Eye (tissue), 1 donor: ENCODE data around the gene MYCN.

Source experiments
- DNase-seq: peaks from one replicate; pipeline ENCODE4 v3.0.0-alpha.2; 2015

Gene MYCN

DNA sequence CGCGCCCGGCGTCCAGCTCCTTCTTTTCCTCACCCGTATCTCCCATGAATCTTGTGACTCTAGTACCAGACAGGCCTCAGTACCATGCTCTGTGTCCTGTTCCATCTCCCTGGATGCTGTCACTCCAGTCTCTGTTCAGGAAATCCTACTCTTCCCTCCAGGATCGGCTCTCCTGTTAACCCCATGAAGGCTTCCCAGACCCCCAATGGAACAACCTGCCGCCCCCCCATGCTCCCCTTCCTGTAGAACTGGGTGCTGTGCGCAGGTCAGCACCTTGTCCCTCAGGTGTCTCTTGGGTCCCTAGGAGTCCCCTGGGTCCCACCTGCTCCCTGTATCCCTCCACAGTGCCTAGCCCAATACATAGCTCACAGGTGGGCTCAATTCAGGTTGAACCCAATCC lies 41.3 kb downstream of the MYCN start:
- DNase-seq: no peak

DNA sequence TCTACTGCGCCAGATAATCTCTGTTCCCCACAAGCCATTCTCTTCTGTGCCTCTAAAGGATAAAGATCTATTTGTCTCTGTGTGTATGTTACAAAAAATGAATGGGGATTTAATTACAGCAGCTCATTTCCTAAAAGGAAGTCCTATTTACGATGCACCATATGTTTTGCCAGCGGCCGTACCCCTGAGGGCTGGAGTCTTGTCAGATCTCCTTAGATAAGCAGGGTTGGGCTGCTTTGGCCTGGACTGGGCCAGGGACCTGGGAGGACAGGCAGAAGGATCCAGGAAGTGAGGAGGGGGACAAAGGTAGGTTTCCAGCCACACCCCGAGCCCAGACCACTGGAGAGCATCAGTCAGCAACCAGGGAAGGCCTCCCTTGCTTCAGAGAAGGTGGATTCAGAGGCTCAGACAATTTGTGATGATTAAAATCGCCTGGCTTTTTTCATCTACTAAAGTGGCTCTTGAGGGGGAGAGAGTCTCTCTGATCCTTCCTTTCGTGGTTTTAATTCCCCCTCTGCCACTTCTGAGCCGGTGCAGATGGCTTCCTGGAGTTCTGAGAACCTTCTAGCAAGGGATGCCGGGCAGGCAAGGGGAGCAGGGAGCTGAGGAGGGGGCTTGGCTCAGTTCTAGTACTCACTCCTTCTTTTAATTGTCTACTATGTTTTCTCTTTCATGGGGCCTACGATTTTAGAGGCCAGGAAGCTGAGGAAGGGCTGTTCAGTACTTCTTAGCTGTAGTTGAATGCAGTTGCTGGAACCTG lies 42.1 kb downstream of the MYCN start:
- no peak for DNase-seq

DNA sequence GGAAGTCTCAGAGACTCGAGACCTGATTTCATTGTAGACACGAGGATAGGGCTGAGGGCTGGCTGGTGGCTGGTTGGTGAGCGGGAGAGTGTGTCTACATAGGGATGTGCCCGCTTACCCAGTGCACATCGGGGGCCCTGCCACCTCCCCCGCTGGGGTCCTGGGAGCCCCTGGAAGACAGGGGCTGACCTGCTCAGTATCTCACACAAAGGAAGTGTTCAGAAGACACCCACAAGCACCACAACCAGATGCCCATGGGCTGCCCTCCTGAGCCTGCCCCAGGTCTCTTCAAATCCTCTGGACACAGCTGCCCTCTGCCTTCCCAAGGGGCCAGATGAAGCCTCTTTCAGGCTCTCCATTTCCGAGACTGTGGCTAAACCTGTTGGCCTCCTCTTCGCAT lies 43.1 kb downstream of the MYCN start:
- no peak for DNase-seq

DNA sequence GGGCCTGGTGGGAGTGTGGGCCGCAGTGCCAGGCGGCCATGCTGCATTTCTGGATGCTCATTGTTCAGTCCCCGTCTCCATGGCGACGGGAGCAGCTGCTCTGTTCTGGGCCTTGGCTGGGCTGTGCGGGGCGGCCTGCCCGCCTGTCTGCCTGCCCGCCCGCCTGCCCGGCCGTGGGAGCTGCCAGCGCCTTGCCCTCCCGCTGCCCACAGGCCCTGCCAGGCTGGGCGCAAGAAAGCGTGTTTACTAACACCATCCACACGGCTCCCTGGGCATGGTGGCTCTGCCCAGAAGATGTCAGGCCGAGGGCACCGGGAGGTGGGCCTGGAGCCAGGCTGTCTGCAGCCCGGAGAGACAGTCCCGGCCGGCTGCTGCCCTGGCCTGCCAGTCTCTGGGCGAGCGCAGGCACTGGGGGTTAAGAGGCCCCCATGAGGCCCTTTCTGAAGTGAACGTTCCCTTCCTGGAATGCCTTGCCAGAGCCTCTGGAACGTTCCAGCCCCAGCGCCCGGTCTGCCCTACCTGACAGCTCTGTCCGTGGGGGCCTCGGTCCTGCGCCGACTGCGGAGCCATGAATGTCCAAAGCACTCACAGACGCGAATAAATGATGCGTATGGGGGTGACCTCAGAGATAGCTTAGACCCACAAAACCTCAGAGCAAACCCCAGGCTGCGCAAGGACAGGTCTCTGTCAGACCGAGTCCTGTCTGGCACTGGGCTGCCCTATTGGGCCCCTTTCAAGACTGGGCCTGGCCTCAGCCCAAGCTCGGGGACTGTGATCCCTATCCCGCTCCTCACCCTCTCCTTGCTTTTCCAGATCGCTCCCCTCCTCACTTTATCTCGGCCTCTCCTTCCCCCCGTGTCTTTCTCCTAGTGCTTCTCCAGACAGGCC lies 44.3 kb downstream of the MYCN start:
- DNase-seq: peak; percentile 94

DNA sequence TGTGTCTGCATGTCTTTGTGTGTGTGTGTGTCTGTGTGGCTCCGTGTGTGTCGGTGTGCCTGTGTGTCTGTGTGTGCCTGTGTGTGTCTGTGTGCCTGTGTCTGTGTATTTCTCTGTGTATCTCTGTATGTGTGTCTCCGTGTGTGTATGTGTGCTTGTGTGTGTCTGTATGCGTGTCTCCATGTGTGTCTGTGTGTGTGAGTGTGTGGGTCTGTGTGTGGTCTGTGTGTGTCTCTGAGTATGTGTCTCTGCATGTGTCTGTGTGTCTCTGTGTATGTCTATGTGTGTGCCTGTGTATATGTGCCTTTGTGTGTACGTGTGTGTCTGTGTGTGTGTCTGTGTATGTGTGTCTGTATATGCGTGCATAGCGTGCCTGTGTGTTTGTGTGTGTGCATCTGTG lies 45.2 kb downstream of the MYCN start:
- DNase-seq: no peak

DNA sequence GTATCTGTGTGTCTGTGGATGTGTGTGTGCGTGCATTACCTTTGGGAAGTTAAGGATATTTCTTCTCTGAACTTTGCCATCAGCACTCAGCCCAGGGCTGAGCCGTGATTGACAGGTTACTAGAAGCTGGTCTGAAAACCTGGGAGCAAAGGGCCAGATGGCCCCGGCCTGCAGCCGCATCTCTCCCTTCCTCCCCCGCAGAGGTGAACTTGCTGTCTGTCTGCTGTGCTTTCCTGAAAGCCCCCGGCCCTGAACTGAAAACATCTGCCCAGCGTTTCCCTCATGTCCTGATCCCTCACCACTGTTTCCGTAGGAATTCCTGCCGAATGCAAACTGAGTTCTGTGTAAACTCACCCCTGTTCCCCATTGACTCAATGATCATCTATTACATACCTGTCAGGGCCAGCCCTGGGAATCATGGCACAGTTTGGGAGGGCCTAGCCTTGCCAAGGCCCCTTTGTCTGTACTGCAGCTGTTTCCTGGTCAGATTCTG lies 45.8 kb downstream of the MYCN start:
- peak; percentile 44 for DNase-seq

DNA sequence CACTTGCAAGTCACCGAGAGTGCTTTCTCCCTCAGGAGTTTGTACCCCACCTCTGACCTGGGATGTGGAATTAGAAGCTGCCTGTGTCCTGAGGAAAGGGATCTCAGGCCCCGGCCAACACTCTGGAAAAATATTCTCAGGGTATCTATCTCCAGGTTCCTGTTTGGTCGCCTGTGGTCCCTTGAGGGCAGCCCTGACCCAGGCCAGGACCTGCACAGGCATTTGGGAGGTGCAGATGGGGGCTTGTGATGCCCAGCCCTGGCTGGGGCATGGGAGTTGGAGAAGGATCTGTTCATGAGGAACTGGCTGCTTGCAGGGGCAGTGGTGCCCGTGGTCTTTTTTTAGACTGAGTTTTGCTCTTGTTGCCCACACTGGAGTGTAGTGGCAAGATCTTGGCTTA lies 46.3 kb downstream of the MYCN start:
- DNase-seq: no peak

DNA sequence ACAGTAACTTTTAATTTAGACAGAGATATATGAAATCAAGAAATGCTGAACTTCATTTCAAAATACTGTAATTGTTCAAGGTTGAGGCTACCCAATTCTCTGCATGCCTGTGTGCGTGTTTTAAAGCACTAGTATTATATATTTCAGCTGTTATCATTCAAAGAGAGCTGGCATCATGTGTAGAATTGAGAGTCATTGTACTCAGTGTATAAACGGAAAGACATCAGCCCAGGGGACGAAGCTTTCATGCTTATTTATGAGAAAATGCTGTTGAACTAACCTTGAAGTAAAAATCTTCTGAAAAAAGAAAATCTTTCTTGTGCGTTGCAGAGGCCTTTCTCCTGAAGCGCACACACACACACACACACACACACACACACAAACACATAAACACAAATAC lies 48.4 kb downstream of the MYCN start:
- DNase-seq: no peak

DNA sequence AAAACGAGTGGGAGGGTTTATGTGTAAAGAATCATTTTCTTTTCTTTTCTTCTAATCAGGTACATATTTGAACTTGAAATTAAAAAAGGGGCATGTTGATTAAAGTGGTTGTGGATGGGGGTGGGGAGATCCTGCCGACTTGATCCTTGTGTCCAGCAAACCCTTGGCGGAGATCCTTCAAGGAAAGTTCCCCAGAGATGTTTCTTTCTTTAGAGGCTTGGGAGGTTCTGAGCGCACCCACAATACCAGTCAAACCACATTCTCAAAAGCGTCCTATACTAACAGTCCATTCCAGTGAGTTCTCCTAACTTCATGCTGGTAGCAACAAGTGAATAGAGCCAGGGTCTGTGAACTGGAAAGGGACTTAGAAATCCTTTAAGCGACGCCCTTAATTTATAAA lies 49.2 kb downstream of the MYCN start:
- DNase-seq: no peak

DNA sequence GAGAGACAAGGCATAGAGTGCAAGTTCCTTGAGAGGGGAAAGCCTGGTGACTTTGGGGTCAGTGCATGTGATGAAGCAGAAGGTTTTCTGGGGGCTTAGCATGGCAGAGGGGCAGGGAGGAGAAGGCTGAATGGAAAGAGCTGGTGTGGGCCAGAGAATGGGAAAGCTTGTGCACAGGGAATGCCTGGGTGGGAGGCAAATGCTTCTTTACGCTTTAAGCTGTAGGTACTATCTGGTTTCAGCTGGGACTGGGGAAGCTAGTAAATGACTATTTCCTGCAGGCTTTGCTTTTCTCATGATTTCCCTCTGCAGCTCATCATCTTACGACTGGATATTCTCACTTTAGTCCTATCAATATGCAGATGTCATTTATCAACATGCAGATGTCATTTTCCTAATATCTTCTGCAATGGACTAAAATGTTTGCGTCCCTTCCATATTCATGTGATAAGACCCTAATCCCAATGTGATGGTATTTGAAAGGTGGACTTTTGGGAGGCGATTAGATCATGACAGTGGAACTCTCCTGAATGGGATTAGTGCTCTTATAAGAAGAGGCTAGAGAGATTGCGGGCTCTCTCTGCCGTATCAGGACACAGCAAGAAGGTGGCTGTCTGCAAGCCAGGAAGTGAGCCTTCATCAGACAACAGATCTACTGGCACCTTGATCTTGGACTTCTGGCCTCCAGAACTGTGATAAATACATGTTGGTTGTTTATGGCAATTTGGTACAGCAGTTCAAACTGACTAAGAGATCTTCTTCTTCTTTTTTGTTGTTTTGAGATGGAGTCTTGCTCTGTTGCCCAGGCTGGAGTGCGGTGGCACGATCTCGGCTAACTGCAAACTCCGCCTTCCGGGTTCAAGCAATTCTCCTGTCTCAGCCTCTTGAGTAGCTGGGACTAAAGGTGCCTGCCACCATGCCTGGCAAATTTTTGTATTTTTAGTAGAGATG lies 50.1 kb downstream of the MYCN start:
- DNase-seq: no peak

DNA sequence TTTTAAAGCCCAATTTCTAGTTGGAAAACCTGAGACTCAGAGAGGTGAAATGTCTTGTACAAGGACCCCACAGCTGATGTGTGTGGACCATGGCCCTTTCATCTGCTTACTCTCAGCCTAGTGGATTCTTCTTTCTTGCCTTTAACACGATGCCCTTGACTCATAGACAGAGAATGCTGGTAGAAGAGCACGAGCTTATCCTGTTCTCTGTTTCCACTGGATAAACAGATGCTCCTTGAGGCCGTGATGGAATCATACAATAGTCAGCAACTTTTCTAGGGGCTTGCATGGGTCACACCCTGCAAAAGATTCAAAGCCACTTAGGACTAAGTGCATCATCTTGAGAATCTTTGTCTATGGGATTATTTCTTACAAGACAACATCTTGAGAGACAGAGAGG lies 50.9 kb downstream of the MYCN start:
- DNase-seq: no peak

DNA sequence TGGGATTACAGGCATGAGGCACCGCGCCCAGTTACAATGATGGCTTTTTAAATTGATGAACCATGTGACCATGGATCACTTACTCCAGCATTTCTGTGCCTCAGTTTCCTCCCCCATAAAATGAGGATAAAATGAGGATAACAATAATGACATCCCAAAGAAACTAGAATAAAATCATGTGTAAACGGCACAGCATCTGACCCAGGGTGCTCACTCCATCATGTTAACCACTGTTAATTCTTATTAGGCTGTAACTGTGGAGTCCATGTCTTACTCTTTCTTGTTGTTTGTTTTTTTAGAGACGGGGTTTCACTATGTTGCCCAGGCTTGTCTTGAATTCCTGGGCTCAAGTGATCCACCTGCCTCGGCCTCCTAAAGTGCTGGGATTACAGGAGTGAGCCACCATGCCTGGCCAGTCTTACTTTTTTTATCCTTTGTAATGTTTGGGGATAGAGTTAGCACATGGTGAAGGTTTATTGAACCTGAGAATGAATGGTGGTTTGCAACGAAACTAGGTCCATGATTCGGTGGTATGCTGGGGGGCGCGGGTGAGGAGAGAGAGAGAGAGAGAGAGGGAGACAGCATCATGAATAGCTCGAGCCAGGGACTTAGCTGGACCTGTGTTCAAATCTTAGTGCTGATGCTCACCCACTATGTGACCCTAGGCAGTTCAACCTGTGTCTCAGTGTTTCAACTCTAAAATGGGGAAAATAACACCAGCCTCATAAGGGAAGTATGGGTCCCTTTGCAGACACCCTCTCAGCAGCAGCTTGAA lies 52.3 kb downstream of the MYCN start:
- no peak for DNase-seq

DNA sequence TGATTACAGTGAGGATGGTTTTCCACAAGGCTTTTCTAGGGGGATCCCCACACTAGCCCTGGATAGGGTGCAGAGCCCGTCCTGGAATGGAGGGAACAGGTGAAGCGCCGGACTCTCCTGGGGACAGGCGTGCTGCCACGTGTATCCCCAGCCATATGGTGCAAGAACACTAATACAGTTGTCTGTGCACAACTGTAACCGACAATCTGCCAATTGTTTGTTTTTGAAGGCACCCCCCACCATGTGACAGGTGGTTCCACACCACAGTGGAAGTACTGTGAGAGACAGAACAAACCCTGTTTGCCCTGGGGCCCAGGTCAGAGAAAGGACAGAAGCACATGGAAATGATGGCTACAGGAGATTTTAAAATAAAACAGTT lies 52.9 kb downstream of the MYCN start:
- no peak for DNase-seq

DNA sequence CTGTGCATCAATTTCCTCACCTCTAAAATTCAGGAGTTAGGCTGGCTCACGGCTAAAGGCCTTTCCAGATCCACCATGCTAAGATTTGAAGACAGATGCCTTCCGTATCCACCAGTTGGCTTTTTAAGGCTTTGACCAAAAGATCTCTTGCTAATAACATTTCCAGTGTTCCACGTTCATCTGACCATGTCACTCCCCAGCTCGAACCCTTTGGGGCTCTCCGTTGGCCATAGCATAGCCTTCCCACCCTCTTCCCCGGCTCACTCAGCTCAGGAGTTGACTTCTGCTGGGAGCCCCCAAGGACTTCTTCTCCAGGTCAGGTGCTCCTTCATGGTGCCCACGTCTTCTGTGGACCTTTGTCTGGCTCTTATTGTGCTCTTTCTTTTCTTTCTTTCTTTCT lies 53.3 kb downstream of the MYCN start:
- DNase-seq: no peak

DNA sequence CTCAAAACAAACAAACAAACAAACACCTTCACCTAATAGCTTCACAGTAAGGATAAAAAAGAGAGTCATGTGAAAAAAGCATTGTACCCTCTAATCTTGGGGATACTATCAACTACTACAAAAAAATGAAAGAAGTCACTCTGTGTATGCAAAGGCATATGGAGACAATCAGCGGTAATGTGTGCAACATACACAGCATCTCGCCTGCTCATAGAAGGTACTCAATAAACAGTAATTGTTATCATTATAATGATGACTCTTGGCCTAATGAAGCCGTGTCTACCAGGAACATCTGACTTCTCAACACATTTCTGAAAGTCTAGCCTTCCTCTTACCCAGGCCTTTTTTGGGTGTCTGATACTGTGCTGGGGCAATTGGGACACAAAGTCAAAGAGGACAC lies 55.3 kb downstream of the MYCN start:
- DNase-seq: no peak
